Stomach smooth muscle (tissue), 2 donors: Measurements from ENCODE around the gene BTBD16.

Source experiments
- H3K27ac ChIP-seq: one replicate; pipeline ENCODE4 v1.7.0; 2013; ENCODE audit warnings: mild to moderate bottlenecking, low read length, inconsistent platforms
- H3K27me3 ChIP-seq, 2 donors: one replicate each; pipeline ENCODE4 v1.7.0; 2013; ENCODE audit warnings: low read length in 2 of 2; ENCODE audit not compliant: insufficient read depth in 2 of 2, control insufficient read depth in 1 of 2
- H3K36me3 ChIP-seq, 2 donors: one replicate each; pipeline ENCODE4 v1.7.0; 2013; ENCODE audit warnings: low read length in 2 of 2; ENCODE audit not compliant: control insufficient read depth in 2 of 2, insufficient read depth in 2 of 2
- H3K4me1 ChIP-seq: one replicate; pipeline ENCODE4 v1.7.0; 2013; ENCODE audit warnings: low read length; ENCODE audit not compliant: control insufficient read depth, insufficient read depth
- H3K4me3 ChIP-seq, 2 donors: one replicate each; pipeline ENCODE4 v1.7.0; 2013; ENCODE audit warnings: low read length in 2 of 2
- H3K9ac ChIP-seq, 2 donors: one replicate each; pipeline ENCODE4 v1.7.0; 2013; ENCODE audit warnings: low read length in 2 of 2, mild to moderate bottlenecking in 1 of 2
- H3K9me3 ChIP-seq, 2 donors: one replicate each; pipeline ENCODE4 v1.7.0; 2013; ENCODE audit warnings: low read length in 2 of 2; ENCODE audit not compliant: control insufficient read depth in 2 of 2
- donor health status: healthy.
- donor health status: Pancreatic carcinoma.

Gene BTBD16

GRCh38 chr10:122271076-122271475 is at the start of gene BTBD16:
BTBD16 (plus strand) TSS chr10:122271296; CDS start chr10:122275082, 3,786 bp downstream.
- no peak within 1 kb of the TSS for H3K27ac ChIP-seq
- no peaks in the 10 kb centered on the region for H3K9me3 ChIP-seq
- no peak within 1 kb of the TSS for H3K4me3 ChIP-seq
- no peak within 1 kb of the TSS for H3K9ac ChIP-seq
- H3K4me1 ChIP-seq, result no peaks in the 10 kb centered on the region
- H3K27me3 ChIP-seq, result no peaks in the 10 kb centered on the region
- peaks cover 10 to 15% of the 10 kb centered on the region in 2 donors for H3K36me3 ChIP-seq

- Histone ChIP-seq H3K4me3 (no peak overlapping the region), H3K36me3 (peaks cover 65 to 72% of the 10 kb centered on the region in 2 donors), H3K27ac (no peak overlapping the region), H3K4me1 (no peaks in the 10 kb centered on the region), H3K9ac (no peak overlapping the region), H3K9me3 (no peaks in the 10 kb centered on the region), H3K27me3 (no peaks in the 10 kb centered on the region)
Measured at GRCh38 chr10:122221958-122222357, 49.1 kb upstream of the BTBD16 start.

- Histone ChIP-seq H3K9me3 (no peaks in the 10 kb centered on the region), H3K9ac (no peak overlapping the region), H3K4me3 (no peak overlapping the region), H3K36me3 (peaks cover 68 to 77% of the 10 kb centered on the region in 2 donors), H3K27ac (no peak overlapping the region), H3K27me3 (no peaks in the 10 kb centered on the region), H3K4me1 (no peaks in the 10 kb centered on the region)
Measured at GRCh38 chr10:122222638-122223037, 48.5 kb upstream of the BTBD16 start.

- no peaks in the 10 kb centered on the region for H3K4me1 ChIP-seq
- H3K27ac ChIP-seq, result no peak overlapping the region
- no peak overlapping the region for H3K4me3 ChIP-seq
- peaks cover 74 to 81% of the 10 kb centered on the region in 2 donors for H3K36me3 ChIP-seq
- H3K9me3 ChIP-seq, result no peaks in the 10 kb centered on the region
- no peaks in the 10 kb centered on the region for H3K27me3 ChIP-seq
- H3K9ac ChIP-seq, result no peak overlapping the region
Measured at GRCh38 chr10:122224159-122224558, 46.9 kb upstream of the BTBD16 start.

GRCh38 chr10:122225330-122225729 is 45.8 kb upstream of the BTBD16 start:
- H3K4me1 ChIP-seq, result no peaks in the 10 kb centered on the region
- peaks cover 77 to 85% of the 10 kb centered on the region in 2 donors for H3K36me3 ChIP-seq
- no peak overlapping the region for H3K9ac ChIP-seq
- H3K9me3 ChIP-seq, result no peaks in the 10 kb centered on the region
- H3K4me3 ChIP-seq, result no peak overlapping the region
- H3K27ac ChIP-seq, result no peak overlapping the region
- no peaks in the 10 kb centered on the region for H3K27me3 ChIP-seq

GRCh38 chr10:122227754-122228153 is 43.3 kb upstream of the BTBD16 start:
- Histone ChIP-seq H3K9me3 (no peaks in the 10 kb centered on the region), H3K27ac (no peak overlapping the region), H3K9ac (no peak overlapping the region), H3K4me1 (no peaks in the 10 kb centered on the region), H3K36me3 (peaks cover 67 to 73% of the 10 kb centered on the region in 2 donors), H3K27me3 (no peaks in the 10 kb centered on the region), H3K4me3 (no peak overlapping the region)

GRCh38 chr10:122229666-122230065 is 41.4 kb upstream of the BTBD16 start:
- Histone ChIP-seq H3K9me3 (no peaks in the 10 kb centered on the region), H3K4me3 (no peak overlapping the region), H3K36me3 (peaks cover 57 to 59% of the 10 kb centered on the region in 2 donors), H3K27me3 (no peaks in the 10 kb centered on the region), H3K27ac (no peak overlapping the region), H3K4me1 (no peaks in the 10 kb centered on the region), H3K9ac (no peak overlapping the region)

GRCh38 chr10:122230222-122230621 is 40.9 kb upstream of the BTBD16 start:
- Histone ChIP-seq H3K9me3 (no peaks in the 10 kb centered on the region), H3K27ac (no peak overlapping the region), H3K9ac (no peak overlapping the region), H3K27me3 (no peaks in the 10 kb centered on the region), H3K4me3 (no peak overlapping the region), H3K36me3 (peaks cover 52 to 54% of the 10 kb centered on the region in 2 donors), H3K4me1 (no peaks in the 10 kb centered on the region)

GRCh38 chr10:122232769-122233168 is 38.3 kb upstream of the BTBD16 start:
- no peak overlapping the region for H3K27ac ChIP-seq
- no peak overlapping the region for H3K4me3 ChIP-seq
- H3K4me1 ChIP-seq, result no peaks in the 10 kb centered on the region
- H3K27me3 ChIP-seq, result no peaks in the 10 kb centered on the region
- H3K36me3 ChIP-seq, result peaks cover 40 to 48% of the 10 kb centered on the region in 2 donors
- H3K9ac ChIP-seq, result no peak overlapping the region
- no peaks in the 10 kb centered on the region for H3K9me3 ChIP-seq

- Histone ChIP-seq H3K9ac (no peak overlapping the region), H3K36me3 (peaks cover 31 to 47% of the 10 kb centered on the region in 2 donors), H3K4me1 (no peaks in the 10 kb centered on the region), H3K9me3 (no peaks in the 10 kb centered on the region), H3K27ac (no peak overlapping the region), H3K27me3 (no peaks in the 10 kb centered on the region), H3K4me3 (no peak overlapping the region)
Measured at GRCh38 chr10:122233857-122234348, 37.2 kb upstream of the BTBD16 start.

- Histone ChIP-seq H3K27ac (no peak overlapping the region), H3K9me3 (no peaks in the 10 kb centered on the region), H3K27me3 (no peaks in the 10 kb centered on the region), H3K4me1 (no peaks in the 10 kb centered on the region), H3K9ac (no peak overlapping the region), H3K4me3 (no peak overlapping the region), H3K36me3 (peaks cover 29 to 47% of the 10 kb centered on the region in 2 donors)
Measured at GRCh38 chr10:122234416-122234815, 36.7 kb upstream of the BTBD16 start.
